ENCODE data around the gene CDH2.

CDH2 gene

DNA sequence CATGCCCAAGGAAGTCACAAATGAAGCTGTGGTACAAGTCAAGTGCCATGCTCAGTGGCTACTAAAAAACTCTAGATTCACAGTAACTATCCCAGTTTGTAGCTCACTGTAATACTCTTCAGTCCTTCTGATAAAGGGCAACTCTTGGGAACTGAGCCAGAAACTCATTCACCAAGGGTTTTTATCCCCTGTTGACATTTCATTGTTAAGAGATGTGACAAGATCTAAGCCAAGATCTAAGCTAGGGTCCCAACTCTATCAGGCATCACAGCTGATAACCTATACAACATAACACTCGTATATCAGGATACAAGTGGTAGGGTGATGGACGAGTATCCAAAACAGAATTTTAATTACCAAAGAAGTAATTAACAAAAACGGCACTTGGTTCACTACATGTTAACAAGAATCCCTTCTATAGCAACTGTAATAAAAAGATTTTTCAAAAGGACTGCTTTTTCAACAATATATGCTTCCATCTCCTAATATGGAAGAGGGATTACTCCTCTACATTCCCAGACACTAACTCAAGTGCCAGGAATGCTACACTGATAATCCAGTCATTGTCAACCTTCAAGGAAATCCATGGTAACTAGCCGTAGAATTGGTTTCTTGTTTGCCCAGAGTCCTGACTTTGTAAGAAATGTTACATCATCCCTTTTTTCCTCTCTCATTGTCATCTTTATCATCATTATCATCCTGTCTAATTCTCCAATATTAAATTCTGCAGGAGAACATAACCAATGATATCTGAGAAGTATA lies 111.7 kb downstream of the CDH2 start:
- CTCF ChIA-PET: no interaction called here
- H3K9me3 ChIP-seq (ENCODE audit: control extremely low read depth in 1 of 5, control insufficient read depth in 4 of 5, insufficient read depth in 2 of 5, low read depth in 1 of 5, low read length in 4 of 5): no peaks in the 10 kb centered on the region
- POLR2A ChIA-PET: no interaction called here
- 100% methylated on average over 2 of the region's 4 CpGs for WGBS (ENCODE audit: insufficient coverage)
- H3K4me1 ChIP-seq (ENCODE audit: control extremely low read depth in 1 of 4, control insufficient read depth in 4 of 4, insufficient read depth in 4 of 4, low read length in 3 of 4): no peaks in the 10 kb centered on the region
- DNase-seq: no peak
- H3K27me3 ChIP-seq (replicated peaks in 2 of 5; ENCODE audit: control insufficient read depth in 4 of 5, insufficient read depth in 5 of 5, low read length in 4 of 5): no peaks in the 10 kb centered on the region
- H3K4me3 ChIP-seq (ENCODE audit: control insufficient read depth in 1 of 7, extremely low read depth in 1 of 7, insufficient read depth in 4 of 7, low read depth in 2 of 7, low read length in 6 of 7): no peak overlapping the region
- no peak overlapping the region for H3K27ac ChIP-seq (ENCODE audit: insufficient read depth in 1 of 2, low read depth in 1 of 2, low read length in 2 of 2, poor library complexity in 1 of 2, severe bottlenecking in 2 of 2)
- H3K36me3 ChIP-seq (ENCODE audit: control insufficient read depth in 4 of 4, insufficient read depth in 4 of 4, low read length in 3 of 4): no peaks in the 10 kb centered on the region

DNA sequence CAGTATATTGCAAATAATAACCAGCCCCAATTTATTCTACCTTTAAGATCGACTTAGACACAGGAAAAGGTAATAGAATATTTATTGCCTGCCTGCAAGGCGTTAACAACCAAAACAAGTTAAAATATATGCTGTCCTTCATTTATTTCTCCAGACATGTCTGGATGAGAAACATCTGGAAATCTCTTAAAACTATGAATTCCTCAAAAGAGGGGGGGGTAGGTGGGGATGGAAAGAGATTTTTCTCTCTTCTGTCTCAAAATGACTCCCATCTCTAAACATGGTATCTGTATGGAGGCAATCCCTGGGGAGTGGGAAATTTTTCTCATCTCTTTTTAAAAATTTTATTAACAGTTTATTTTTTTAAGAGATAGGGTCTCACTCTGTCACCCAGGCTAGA lies 113.0 kb downstream of the CDH2 start:
- no peaks in the 10 kb centered on the region for H3K4me1 ChIP-seq (ENCODE audit: control extremely low read depth in 1 of 4, control insufficient read depth in 4 of 4, insufficient read depth in 4 of 4, low read length in 3 of 4)
- H3K27me3 ChIP-seq (replicated peaks in 2 of 5; ENCODE audit: control insufficient read depth in 4 of 5, insufficient read depth in 5 of 5, low read length in 4 of 5): no peaks in the 10 kb centered on the region
- H3K4me3 ChIP-seq (ENCODE audit: control insufficient read depth in 1 of 7, extremely low read depth in 1 of 7, insufficient read depth in 4 of 7, low read depth in 2 of 7, low read length in 6 of 7): no peak overlapping the region
- H3K36me3 ChIP-seq (ENCODE audit: control insufficient read depth in 4 of 4, insufficient read depth in 4 of 4, low read length in 3 of 4): no peaks in the 10 kb centered on the region
- ChIA-PET POLR2A (no interaction called here), CTCF (no interaction called here)
- no peak overlapping the region for H3K27ac ChIP-seq (ENCODE audit: insufficient read depth in 1 of 2, low read depth in 1 of 2, low read length in 2 of 2, poor library complexity in 1 of 2, severe bottlenecking in 2 of 2)
- WGBS (ENCODE audit: insufficient coverage): no CpG with 5 or more reads among the region's 2 CpGs
- DNase-seq: no peak
- H3K9me3 ChIP-seq (ENCODE audit: control extremely low read depth in 1 of 5, control insufficient read depth in 4 of 5, insufficient read depth in 2 of 5, low read depth in 1 of 5, low read length in 4 of 5): no peaks in the 10 kb centered on the region

DNA sequence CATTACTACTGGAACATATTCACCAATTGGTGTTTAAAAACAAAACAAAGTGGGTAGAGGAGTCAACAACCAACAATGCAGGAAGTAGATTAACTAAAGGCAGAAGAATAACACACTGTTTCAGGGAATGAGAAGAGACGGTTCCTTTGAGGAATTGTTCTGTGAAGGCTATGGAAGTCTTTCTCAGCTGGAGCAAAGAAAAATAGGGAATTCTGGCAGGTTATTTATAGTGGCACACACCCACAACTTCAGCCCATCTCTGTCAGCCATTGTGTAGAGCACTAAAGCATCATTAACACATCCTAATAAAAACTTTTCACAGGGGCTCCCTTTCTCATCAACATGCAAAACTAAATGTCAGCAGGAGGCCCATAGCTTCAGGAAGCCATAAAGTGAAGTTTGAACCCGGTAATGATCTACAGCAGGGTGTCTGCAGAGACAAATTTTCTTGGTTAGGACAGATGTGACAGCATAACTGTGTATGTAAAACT lies 113.6 kb downstream of the CDH2 start:
- no peaks in the 10 kb centered on the region for H3K4me1 ChIP-seq (ENCODE audit: control extremely low read depth in 1 of 4, control insufficient read depth in 4 of 4, insufficient read depth in 4 of 4, low read length in 3 of 4)
- H3K9me3 ChIP-seq (ENCODE audit: control extremely low read depth in 1 of 5, control insufficient read depth in 4 of 5, insufficient read depth in 2 of 5, low read depth in 1 of 5, low read length in 4 of 5): no peaks in the 10 kb centered on the region
- ChIA-PET POLR2A (no interaction called here), CTCF (interaction anchor here (0.7 kb wide), 1 partner anchor 17 kb away, joined by 3 read pairs; no protein-coding TSS in a partner anchor)
- H3K4me3 ChIP-seq (ENCODE audit: control insufficient read depth in 1 of 7, extremely low read depth in 1 of 7, insufficient read depth in 4 of 7, low read depth in 2 of 7, low read length in 6 of 7): no peak overlapping the region
- WGBS (ENCODE audit: insufficient coverage): no CpG with 5 or more reads among the region's 2 CpGs
- H3K27ac ChIP-seq (ENCODE audit: insufficient read depth in 1 of 2, low read depth in 1 of 2, low read length in 2 of 2, poor library complexity in 1 of 2, severe bottlenecking in 2 of 2): no peak overlapping the region
- no peak for DNase-seq
- no peaks in the 10 kb centered on the region for H3K36me3 ChIP-seq (ENCODE audit: control insufficient read depth in 4 of 4, insufficient read depth in 4 of 4, low read length in 3 of 4)
- no peaks in the 10 kb centered on the region for H3K27me3 ChIP-seq (replicated peaks in 2 of 5; ENCODE audit: control insufficient read depth in 4 of 5, insufficient read depth in 5 of 5, low read length in 4 of 5)

DNA sequence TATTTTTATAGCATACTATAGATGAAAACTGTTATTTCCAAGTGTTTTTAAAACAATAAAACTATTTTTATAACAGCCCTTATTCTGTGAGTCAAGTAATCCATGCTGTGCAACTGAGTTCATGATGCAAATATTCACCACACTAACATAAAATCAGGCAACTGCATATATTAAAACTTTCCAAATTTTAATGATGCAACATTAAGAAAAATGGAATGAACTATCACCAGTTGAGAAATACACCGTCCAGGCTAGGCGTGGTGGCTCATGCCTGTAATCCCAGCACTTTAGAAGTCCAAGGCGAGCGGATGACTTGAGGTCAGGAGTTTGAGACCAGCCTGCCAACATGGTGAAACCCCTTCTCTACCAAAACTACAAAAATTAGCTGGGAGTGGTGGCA lies 114.5 kb downstream of the CDH2 start:
- no peaks in the 10 kb centered on the region for H3K4me1 ChIP-seq (ENCODE audit: control extremely low read depth in 1 of 4, control insufficient read depth in 4 of 4, insufficient read depth in 4 of 4, low read length in 3 of 4)
- H3K36me3 ChIP-seq (ENCODE audit: control insufficient read depth in 4 of 4, insufficient read depth in 4 of 4, low read length in 3 of 4): no peaks in the 10 kb centered on the region
- ChIA-PET CTCF (interaction anchor here (0.7 kb wide), 1 partner anchor 16 kb away, joined by 3 read pairs; no protein-coding TSS in a partner anchor), POLR2A (no interaction called here)
- no peaks in the 10 kb centered on the region for H3K27me3 ChIP-seq (replicated peaks in 2 of 5; ENCODE audit: control insufficient read depth in 4 of 5, insufficient read depth in 5 of 5, low read length in 4 of 5)
- H3K9me3 ChIP-seq (ENCODE audit: control extremely low read depth in 1 of 5, control insufficient read depth in 4 of 5, insufficient read depth in 2 of 5, low read depth in 1 of 5, low read length in 4 of 5): no peaks in the 10 kb centered on the region
- DNase-seq: no peak
- H3K27ac ChIP-seq (ENCODE audit: insufficient read depth in 1 of 2, low read depth in 1 of 2, low read length in 2 of 2, poor library complexity in 1 of 2, severe bottlenecking in 2 of 2): no peak overlapping the region
- H3K4me3 ChIP-seq (ENCODE audit: control insufficient read depth in 1 of 7, extremely low read depth in 1 of 7, insufficient read depth in 4 of 7, low read depth in 2 of 7, low read length in 6 of 7): no peak overlapping the region
- WGBS (ENCODE audit: insufficient coverage): 100% methylated on average over 4 of the region's 4 CpGs

DNA sequence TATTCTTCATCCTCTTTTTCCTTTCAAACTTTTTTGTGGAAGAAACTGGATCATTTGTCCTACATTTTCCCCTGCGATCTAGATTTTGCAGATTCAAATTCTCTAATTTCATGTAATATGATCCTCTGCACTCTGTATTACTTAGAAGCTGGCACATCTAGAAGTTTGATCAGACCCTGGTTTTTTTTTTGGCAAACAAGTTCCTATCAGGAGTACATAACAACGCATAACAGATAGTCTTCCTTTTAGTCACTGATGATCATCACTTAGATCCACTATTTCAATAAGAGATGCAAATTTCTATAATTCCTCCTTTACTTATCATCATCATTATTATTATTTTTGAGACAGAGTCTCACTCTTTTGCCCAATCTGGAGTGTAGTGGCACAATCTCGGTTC lies 117.1 kb downstream of the CDH2 start:
- H3K9me3 ChIP-seq (ENCODE audit: control extremely low read depth in 1 of 5, control insufficient read depth in 4 of 5, insufficient read depth in 2 of 5, low read depth in 1 of 5, low read length in 4 of 5): no peaks in the 10 kb centered on the region
- H3K27ac ChIP-seq (ENCODE audit: insufficient read depth in 1 of 2, low read depth in 1 of 2, low read length in 2 of 2, poor library complexity in 1 of 2, severe bottlenecking in 2 of 2): no peak overlapping the region
- no peaks in the 10 kb centered on the region for H3K4me1 ChIP-seq (ENCODE audit: control extremely low read depth in 1 of 4, control insufficient read depth in 4 of 4, insufficient read depth in 4 of 4, low read length in 3 of 4)
- no peaks in the 10 kb centered on the region for H3K27me3 ChIP-seq (replicated peaks in 2 of 5; ENCODE audit: control insufficient read depth in 4 of 5, insufficient read depth in 5 of 5, low read length in 4 of 5)
- H3K36me3 ChIP-seq (ENCODE audit: control insufficient read depth in 4 of 4, insufficient read depth in 4 of 4, low read length in 3 of 4): no peaks in the 10 kb centered on the region
- ChIA-PET CTCF (no interaction called here), POLR2A (no interaction called here)
- no peak for DNase-seq
- H3K4me3 ChIP-seq (ENCODE audit: control insufficient read depth in 1 of 7, extremely low read depth in 1 of 7, insufficient read depth in 4 of 7, low read depth in 2 of 7, low read length in 6 of 7): no peak overlapping the region
- 100% methylated on average over 2 of the region's 3 CpGs for WGBS (ENCODE audit: insufficient coverage)

DNA sequence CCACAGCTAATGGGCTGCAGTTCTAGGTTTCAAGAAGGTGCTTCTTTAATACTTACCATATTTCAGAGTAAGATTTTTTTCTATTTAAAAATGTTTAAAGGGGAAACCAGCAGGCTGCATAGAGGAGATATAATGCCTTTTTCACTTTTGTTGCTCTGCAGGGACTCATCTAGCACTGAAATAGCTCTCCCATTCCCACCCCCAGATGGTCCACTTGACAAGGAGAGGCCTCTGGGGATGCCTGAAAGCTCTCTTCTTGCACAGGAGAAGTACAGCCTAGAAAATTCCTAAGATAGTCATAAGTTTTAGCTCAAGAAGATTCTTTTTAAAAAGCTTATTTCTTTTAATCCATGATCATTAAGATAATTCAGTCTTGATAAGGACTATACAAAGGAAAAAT lies 126.4 kb downstream of the CDH2 start:
- no peaks in the 10 kb centered on the region for H3K4me1 ChIP-seq (ENCODE audit: control extremely low read depth in 1 of 4, control insufficient read depth in 4 of 4, insufficient read depth in 4 of 4, low read length in 3 of 4)
- CTCF ChIA-PET: no interaction called here
- no peak for DNase-seq

DNA sequence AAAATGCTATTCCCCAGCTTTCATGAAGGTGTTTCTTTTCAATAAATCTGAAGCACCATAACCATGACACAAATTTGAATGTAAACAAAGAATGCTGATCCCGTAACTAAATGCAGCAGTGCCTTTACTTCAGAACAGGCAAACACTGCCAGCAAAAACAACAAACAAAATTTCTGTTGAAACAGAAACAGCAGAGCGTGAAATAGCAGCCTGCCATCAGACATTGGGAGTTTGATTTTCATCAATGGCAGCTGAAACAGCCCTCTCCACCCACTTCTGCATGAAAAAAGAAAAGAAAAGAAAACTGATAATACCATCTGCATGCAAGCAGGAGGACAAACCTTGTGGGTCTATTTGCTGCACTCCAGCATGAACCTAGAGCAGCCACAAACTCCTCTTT lies 128.3 kb downstream of the CDH2 start:
- no peak for DNase-seq
- H3K27me3 ChIP-seq (replicated peaks in 2 of 5; ENCODE audit: control insufficient read depth in 4 of 5, insufficient read depth in 5 of 5, low read length in 4 of 5): no peaks in the 10 kb centered on the region
- ChIA-PET POLR2A (no interaction called here), CTCF (no interaction called here)
- no peak overlapping the region for H3K27ac ChIP-seq (ENCODE audit: insufficient read depth in 1 of 2, low read depth in 1 of 2, low read length in 2 of 2, poor library complexity in 1 of 2, severe bottlenecking in 2 of 2)
- H3K4me3 ChIP-seq (ENCODE audit: control insufficient read depth in 1 of 7, extremely low read depth in 1 of 7, insufficient read depth in 4 of 7, low read depth in 2 of 7, low read length in 6 of 7): no peak overlapping the region
- H3K9me3 ChIP-seq (ENCODE audit: control extremely low read depth in 1 of 5, control insufficient read depth in 4 of 5, insufficient read depth in 2 of 5, low read depth in 1 of 5, low read length in 4 of 5): no peaks in the 10 kb centered on the region
- H3K4me1 ChIP-seq (ENCODE audit: control extremely low read depth in 1 of 4, control insufficient read depth in 4 of 4, insufficient read depth in 4 of 4, low read length in 3 of 4): no peaks in the 10 kb centered on the region
- WGBS (ENCODE audit: insufficient coverage): 100% methylated on average over 1 of the region's 2 CpGs
- H3K36me3 ChIP-seq (ENCODE audit: control insufficient read depth in 4 of 4, insufficient read depth in 4 of 4, low read length in 3 of 4): peaks cover 0 to 2% (median 0%) of the 10 kb centered on the region in 4 experiments

More for the DNA sequence above, 126.4 kb downstream of the CDH2 start:
- Histone ChIP-seq H3K27ac (ENCODE audit: insufficient read depth in 1 of 2, low read depth in 1 of 2, low read length in 2 of 2, poor library complexity in 1 of 2, severe bottlenecking in 2 of 2) (no peak overlapping the region), H3K27me3 (replicated peaks in 2 of 5; ENCODE audit: control insufficient read depth in 4 of 5, insufficient read depth in 5 of 5, low read length in 4 of 5) (no peaks in the 10 kb centered on the region), H3K36me3 (ENCODE audit: control insufficient read depth in 4 of 4, insufficient read depth in 4 of 4, low read length in 3 of 4) (peaks cover 0 to under 1% (median 0%) of the 10 kb centered on the region in 4 experiments), H3K9me3 (ENCODE audit: control extremely low read depth in 1 of 5, control insufficient read depth in 4 of 5, insufficient read depth in 2 of 5, low read depth in 1 of 5, low read length in 4 of 5) (no peaks in the 10 kb centered on the region), H3K4me3 (ENCODE audit: control insufficient read depth in 1 of 7, extremely low read depth in 1 of 7, insufficient read depth in 4 of 7, low read depth in 2 of 7, low read length in 6 of 7) (no peak overlapping the region)
- POLR2A ChIA-PET: no interaction called here

Measured in common myeloid progenitor, CD34-positive (primary cell).